Activated naive CD4-positive, alpha-beta T cell treated with Interleukin-2 at 50 U/mL for 16 hours (primary cell): ENCODE measurements around the gene DCTN5.

Experiments
- DNase-seq: peaks from one replicate; pipeline ENCODE4 v3.0.0-alpha.2; 2020

Gene DCTN5

GRCh38 chr16:23666571-23667354, 25.5 kb downstream of the DCTN5 start:
- DNase-seq, result no peak

- no peak for DNase-seq
These were observed 26.0 kb downstream of the DCTN5 start for GRCh38 chr16:23667355-23667659.

- DNase-seq, result no peak
These were observed 27.0 kb downstream of the DCTN5 start for GRCh38 chr16:23668225-23668624.

GRCh38 chr16:23668873-23669272, 27.6 kb downstream of the DCTN5 start:
- no peak for DNase-seq

- DNase-seq, result peak; percentile 47
These were observed 29.0 kb downstream of the DCTN5 start for GRCh38 chr16:23670137-23670776.

- no peak for DNase-seq
These were observed 32.8 kb downstream of the DCTN5 start for GRCh38 chr16:23673971-23674614.

GRCh38 chr16:23676924-23677480, 35.7 kb downstream of the DCTN5 start:
- no peak for DNase-seq

- DNase-seq, result peak; percentile 81
These were observed 37.4 kb downstream of the DCTN5 start, which contains the start of gene PLK1 for GRCh38 chr16:23678430-23679273. TSS of gene PLK1 (plus strand) at chr16:23678889. CDS start at chr16:23678933, 44 bp downstream.

GRCh38 chr16:23679274-23679985, 38.2 kb downstream of the DCTN5 start:
- no peak for DNase-seq

GRCh38 chr16:23679986-23680336, 38.7 kb downstream of the DCTN5 start:
- no peak for DNase-seq

- no peak for DNase-seq
These were observed 40.9 kb downstream of the DCTN5 start for GRCh38 chr16:23682181-23682580.

- no peak for DNase-seq
These were observed 42.2 kb downstream of the DCTN5 start for GRCh38 chr16:23683487-23683886.

- no peak for DNase-seq
These were observed 46.0 kb downstream of the DCTN5 start for GRCh38 chr16:23687034-23687808.

- no peak for DNase-seq
These were observed 48.3 kb downstream of the DCTN5 start for GRCh38 chr16:23689442-23690187.

- no peak for DNase-seq
These were observed 49.7 kb downstream of the DCTN5 start for GRCh38 chr16:23690771-23691482.

GRCh38 chr16:23691483-23692189, 50.4 kb downstream of the DCTN5 start:
- DNase-seq, result no peak

- no peak for DNase-seq
These were observed 51.0 kb downstream of the DCTN5 start for GRCh38 chr16:23692190-23692837.

- no peak for DNase-seq
These were observed 53.0 kb downstream of the DCTN5 start for GRCh38 chr16:23694265-23694643.
